ENCODE measurements around the gene TMEM203.

Gene TMEM203

DNA sequence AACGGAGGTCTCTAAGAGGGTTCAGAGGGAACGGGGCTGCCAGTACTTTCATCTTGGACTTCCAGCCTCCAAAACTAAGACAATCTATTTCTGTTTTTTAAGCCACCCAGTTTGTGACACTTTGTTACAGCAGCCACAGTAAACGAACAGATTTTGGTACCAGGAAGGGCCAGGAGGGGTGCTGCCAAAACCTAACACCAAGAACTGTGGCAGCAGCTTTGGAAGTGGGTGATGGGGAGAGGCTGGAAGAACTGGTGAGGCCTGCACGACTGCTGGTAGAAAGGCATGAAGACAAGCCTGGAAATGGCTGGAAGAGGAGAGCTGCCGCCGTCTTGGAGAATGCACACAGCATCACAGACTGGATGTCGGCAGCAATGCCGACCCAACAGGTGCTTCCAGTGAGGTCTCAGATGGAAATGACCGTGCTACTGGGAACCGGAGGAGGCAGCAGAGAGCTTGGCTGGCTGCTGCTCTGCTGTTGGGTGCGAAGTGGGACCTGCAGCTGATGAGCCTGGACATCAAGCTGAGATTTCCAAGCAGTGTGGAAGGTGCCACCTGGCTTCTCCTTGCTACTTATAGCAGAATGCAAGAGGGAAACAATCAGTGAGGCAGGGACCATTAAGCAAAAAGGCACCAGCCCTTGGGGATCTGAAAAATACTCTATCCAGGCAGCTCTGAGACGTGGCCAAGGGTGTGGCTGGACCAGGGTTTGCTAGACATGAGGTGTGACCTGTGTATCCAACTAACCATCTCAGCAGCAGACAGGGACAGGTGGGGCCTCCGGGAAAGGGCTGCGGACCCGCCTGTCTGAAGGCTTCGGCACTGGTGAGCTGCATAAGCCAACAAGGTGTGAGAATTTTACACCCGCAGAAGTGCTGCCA, 28.9 kb downstream of the TMEM203 start:
- DNase-seq: no peak

DNA sequence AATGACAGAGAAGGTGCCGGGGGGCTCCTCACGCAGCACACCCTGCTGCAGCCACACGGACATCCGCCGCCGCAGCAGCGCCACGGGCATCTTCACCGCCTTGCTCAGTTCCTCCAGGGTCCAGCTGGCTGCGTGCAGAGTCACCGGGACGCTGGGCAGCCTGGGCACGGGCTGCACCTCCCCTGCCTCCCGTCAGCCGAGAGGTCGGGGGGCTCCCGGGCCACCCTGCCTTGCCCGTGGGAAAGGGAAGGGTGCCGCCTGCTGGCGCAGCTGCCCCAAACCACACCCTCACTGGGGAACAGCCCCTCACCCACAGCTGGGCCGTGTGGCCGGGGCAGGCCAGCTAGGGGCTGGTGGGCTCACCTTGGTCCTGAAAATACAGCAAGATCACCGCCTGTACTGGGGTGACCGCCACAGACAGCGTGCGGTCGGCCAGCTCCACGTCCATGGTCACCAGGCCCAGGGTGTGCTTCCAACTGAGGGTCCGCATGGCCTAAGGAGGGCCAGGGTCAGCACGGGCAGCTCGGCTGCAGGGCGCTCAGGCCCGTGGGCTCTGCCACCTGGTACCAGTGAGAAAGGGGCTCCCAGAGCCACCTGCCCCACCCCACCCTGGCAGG, 30.0 kb downstream of the TMEM203 start:
- DNase-seq: no peak

DNA sequence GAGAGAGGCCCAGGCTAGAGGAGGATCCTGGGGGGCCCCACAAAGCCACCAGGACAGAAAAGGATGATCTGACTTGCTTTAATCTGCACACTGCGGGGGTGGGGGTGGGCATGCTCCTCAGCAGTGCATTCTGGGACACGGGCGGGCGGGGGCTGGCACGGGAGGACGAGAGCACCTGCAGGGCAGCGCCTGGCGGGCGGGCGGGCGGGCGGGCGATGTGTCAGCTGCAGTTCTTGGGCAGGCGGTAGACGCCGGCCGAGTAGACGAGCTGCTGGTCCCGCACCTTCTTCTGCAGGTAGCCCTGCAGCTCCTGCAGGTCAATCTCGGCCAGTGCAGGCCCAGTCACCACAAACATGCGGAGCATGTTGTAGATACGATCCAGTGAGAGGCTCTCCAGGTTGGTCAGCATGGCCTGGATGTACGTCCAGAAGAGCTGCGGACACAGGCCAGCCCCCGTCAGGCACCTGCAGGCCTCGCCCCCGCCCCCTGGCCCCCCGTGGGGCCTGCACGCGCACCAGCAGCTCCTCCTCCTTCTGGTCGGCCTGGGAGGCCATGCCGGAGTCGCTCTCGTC, 30.6 kb downstream of the TMEM203 start:
- no peak for DNase-seq

DNA sequence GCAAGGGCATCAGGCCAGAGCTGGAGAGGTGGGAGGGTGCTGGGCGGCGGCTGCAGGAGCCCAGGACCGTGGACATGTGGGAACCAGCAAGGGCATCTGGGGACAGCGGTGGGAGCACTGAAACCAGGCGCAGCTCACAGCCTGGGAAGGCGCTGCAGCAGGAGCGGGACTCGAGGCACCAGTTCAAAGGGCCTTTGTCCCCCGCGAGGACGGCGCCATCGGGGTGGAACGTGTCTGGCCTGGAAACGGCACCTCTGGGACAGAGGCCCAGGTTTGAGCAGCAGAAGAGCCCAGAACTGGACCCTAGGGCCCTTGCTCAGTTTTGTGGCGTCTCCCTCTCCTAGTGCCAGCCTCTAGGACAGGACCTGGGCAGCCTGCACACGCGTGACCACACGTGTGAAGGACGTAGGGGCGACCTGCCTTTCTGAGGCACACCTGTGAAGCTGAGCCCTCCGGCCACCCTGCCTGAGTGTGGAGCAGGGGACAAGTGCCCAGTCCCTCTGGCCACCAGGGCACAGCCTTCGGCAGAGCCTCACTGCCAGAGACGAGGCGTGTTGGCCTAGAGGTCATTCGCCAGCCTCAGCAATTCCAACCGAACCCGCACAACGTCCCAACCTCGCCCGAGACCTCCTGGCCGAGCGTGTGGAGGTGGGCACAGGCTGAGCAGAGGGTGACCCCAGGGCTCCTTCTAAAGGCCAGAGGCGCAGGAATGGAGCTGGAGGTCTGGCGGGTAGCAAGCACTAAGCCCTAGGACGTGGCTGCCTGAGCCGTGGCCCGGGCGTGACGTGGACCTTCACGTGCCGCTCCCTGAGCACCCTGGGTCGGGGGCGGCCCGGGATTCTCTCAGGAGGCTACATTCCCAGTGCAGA, 31.4 kb downstream of the TMEM203 start:
- no peak for DNase-seq

DNA sequence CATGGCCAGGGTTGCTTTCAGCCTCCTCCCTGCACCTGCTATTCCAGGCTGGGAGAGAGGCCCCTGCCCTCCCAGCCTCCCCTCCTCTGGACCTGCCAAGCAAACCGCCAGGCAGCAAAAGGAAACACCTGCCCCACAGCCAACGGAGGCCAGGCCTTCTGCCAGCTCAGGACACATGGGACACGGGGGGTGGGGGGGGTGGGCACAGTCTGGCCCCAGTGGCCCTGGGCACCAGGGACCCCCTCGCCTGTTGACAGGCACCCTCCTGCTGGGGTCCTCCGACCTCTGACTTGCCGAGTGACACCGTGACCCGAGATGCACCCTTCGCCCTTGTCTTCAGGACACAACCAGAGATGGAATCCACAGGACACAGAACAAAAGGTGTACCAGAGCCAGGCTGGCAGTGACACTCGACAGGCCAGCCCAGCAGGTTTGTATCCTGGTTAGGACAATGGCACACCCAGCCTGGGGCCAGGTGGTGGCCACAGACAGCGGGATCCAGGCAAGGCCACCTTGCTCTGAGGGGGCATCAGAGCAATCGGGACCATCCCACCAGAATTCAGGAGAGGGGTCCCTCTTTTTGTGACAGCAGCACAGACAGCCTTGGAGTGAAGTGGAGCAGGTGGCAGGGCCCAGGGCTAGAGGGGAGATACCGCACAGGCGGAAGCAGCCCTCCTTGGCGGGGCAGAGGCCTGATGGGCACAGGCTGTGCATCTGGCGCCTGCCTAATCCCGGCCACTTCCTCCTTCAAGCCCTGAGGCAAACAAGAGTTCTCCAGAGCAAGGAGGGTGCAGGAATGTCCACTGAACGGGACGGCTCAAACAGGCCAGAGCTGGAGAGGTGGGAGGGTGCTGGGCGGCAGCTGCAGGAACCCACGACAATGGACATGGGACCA, 32.3 kb downstream of the TMEM203 start:
- DNase-seq: no peak

DNA sequence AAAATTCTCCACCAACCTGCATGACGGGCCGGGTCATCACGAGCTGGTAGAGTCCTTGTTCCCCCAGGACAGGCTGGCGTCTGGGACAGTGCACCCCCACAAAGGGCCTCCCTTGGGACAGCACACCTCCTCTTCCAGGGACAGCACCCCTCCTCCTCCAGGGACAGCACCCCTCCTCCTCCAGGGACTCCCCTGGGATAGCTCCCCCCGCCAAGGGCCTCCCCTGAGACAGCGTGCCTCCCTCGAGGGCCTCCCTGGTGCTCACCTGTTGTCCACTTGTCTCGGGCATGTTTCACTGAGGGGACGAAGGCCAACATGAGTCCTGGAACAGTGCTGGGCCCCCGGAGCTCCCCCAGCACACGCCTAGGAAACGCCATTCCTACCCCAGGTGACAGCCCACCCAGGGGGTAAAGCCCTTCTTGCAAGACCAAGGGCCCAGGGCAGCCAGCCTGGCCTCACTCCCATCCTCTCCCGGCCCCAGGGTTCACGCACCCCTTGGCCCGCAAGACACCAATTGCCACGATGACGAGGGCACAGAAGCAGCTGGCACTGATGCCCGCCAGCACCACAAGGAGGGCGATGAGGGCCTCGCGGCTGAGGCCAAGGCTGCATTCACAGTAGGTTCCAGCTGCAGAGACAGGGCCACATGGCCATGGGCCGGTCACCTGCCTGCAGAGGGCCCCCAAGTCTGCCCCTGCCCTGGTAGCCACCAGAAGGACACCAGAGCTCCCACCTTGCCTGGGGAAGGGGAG, 34.1 kb downstream of the TMEM203 start:
- no peak for DNase-seq

DNA sequence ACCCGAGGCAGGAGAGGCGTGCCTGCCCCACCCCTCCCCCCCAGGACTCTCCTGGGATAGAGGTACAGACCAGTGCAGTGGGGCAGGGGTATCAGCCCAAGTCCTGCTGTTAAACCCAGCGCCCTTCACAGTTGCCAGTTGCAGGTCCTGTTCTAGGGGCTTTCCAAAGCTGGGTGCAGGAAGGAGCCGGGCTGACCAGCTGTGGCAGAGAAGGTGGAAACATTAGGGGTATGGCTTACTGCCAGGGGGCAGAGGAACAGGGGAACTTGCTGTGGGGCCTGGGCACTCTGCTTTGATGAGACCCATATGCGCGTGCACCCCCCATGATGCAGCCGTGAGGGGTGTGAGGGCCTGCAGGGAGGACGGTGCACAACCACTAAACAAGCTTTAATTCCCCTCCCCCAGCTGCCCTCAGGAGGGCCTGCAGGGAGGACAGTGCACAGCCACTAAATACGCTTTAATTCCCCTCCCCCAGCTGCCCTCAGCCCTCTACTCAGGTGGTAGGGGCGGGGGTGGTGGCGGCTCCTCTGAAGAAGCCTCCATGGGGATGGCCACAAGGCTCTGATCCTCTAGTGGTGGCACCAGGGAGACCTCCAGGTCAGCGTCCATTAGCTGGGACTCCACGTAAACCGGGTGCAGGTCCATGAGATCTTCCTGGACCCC, 34.8 kb downstream of the TMEM203 start:
- no peak for DNase-seq

DNA sequence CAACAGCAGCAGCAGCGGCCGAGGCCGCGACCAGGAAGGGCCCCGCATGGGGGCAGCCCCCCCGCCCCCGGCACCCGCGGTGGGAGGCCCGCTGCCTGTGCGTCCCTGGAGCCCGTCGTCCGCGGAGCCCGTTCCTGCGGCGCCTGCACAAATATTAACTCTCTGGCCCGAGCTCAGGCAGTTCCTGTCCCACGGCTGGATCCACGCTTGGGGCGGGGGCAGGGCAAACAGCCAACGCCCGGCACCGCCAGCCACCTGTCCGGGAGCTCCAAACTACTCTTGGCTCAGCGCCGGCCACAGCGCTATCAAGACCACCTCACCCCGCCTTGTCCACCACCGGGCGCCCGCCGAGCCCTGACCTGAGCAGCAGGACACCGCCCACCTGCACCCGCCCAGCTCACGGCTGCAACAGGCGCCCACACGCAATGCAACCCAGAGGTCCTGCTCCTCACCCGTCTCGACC, 35.5 kb downstream of the TMEM203 start, which contains the start of gene LRRC26:
TSS of gene LRRC26 (minus strand) at position 156 of the 463 bp plus-strand sequence. CDS start at position 48, 108 bp downstream.
- no peak for DNase-seq

DNA sequence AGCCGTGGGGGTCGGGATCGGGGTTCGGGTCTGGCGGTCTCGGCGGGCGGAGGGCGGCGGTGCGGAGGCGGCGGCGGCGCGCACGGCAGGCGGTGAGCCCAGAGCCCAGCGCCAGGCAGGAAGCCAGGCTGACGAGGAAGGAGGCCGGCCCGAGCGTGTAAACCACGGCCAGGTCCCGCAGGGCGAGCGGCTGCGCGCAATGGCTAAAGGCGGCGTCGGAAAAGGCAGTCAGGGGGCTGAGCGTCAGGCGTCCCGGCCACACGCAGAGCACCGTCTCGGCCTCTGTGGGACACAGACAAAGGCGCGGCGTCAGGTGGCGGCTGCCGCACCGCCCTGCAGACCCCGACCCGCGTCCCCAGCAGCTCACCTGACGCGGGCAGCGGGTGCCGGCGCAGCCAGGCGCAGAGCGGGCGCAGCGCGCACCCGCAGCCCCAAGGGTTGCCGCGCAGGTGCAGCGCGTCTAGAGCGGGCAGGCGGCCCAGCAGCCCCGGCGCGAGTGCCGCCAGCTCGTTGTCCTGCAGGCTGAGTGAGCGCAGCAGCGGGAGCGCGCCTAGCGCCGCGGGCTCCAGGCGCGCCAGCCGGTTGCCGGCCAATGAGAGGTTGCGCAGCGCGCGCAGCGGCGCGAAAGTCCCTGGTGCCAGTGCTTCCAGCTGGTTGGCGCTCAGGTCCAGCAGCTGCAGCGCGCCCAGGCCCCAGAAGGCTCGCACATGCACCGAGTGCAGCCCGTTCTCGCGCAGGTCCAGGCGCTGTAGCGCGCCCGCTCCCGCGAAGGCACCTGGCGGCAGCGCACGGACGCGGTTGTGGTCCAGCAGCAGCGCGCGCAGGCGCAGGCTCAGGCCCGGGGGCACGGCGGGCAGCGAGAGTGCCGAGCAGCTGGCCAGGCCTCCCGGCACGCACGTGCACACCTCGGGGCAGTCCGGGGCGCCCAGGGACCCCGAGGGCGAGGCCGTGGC, 36.3 kb downstream of the TMEM203 start:
- DNase-seq: peak; percentile 86

DNA sequence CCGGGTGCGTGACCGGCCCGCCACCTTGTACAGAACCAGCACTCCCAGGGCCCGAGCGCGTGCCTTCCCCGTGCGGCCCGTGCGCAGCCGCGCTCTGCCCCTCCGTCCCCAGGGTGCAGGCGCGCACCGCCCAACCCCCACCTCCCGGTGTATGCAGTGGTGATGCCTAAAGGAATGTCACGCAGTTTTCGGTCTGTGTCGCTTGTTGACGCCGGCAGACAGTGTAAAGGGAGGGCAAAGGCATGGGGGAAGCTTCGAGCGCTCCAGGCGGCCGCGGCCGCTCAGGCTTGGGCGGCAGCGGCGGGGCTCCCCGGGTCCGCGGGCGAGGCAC, 36.9 kb downstream of the TMEM203 start:
- DNase-seq: no peak

DNA sequence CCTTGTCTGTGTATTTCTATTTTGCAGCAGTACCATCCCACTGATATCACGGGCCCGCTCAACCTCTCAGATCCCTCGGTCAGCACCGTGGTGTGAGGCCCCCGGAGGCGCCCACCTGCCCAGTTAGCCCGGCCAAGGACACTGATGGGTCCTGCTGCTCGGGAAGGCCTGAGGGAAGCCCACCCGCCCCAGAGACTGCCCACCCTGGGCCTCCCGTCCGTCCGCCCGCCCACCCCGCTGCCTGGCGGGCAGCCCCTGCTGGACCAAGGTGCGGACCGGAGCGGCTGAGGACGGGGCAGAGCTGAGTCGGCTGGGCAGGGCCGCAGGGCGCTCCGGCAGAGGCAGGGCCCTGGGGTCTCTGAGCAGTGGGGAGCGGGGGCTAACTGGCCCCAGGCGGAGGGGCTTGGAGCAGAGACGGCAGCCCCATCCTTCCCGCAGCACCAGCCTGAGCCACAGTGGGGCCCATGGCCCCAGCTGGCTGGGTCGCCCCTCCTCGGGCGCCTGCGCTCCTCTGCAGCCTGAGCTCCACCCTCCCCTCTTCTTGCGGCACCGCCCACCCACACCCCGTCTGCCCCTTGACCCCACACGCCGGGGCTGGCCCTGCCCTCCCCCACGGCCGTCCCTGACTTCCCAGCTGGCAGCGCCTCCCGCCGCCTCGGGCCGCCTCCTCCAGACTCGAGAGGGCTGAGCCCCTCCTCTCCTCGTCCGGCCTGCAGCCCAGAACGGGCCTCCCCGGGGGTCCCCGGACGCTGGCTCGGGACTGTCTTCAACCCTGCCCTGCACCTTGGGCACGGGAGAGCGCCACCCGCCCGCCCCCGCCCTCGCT, 37.5 kb downstream of the TMEM203 start:
- peak; percentile 19 for DNase-seq

DNA sequence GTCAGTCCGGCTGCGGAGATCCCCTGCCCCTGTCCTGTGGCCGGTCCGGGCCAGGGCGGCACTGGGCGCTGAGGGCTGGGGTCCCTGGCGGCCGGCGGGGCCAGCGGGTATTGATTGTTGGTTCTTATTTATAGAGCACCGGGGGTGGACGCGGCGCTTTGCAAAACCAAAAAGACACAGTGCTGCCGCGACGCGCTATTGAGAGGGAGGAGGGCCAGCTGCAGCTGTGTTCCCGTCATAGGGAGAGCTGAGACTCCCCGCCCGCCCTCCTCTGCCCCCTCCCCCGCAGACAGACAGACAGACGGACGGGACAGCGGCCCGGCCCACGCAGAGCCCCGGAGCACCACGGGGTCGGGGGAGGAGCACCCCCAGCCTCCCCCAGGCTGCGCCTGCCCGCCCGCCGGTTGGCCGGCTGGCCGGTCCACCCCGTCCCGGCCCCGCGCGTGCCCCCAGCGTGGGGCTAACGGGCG, 38.1 kb downstream of the TMEM203 start:
- no peak for DNase-seq

DNA sequence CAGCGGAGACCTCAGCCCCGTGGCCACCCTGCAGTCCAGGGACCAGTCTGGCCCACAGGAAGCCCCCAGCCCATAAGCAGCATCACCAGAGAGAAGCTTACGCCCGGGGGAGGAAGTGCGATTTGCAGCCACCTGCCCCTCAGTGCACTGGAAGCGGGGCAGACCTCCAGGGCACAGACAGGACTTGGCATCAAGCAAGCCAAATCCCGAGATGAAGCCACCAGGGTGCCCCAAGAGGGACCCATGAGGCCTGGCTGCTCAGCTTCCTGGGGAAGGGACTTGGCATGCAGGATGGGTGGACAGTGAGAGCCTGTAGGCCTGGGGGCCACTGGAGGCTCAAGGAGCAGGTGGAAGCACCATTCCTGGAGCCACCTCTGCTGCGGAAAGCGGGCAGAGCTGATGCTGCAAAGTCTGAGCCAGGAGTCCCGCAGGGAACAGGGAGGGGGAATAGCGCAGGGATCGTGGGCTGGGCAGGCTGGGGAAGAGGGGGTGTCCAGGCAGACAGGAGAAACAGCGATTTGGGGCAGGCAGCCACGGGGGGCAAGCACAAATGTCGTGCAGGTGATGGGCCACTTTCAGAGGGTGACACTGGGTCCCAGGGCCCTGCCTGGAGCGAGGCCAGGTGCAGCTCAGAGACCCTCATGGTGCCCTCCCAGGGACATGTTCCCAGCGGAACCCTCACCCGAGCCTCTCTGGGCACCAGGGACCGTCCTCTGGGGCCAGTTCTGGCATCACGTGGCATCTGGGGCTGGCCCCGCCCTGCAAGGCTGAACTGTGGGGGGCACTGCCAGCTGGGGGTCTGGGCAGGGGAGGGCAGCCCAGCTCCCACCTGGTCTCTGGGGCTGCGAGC, 38.8 kb downstream of the TMEM203 start:
- DNase-seq: no peak

DNA sequence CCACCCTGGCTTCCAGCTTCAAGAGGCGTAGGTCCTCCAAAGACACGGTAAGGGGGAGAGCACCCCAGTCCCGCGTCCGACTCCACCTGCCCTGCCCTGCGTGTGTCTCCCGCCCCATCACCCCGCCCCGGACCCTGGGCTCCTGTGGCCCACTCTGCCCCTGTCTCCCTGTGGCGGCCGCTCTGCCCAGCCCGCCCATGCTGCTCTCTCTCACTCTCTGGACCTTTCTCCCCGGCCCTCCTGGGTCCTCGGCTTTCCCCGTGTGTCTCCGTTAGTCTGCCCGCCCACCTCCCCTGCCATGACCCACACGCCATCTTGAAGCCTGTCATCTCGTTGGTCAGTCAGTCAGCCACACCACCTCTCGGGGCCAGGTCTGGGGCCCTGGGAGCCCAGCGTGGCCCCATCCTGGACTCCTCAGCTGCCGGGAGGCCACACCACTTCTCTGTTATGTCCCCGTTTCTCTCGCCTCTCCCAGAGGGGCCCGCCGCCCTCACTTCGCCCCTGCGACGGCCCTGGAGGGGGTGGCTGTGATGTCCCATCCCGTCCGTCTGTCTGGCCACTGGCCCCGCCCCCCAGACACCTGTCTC, 40.1 kb downstream of the TMEM203 start:
- DNase-seq: no peak

DNA sequence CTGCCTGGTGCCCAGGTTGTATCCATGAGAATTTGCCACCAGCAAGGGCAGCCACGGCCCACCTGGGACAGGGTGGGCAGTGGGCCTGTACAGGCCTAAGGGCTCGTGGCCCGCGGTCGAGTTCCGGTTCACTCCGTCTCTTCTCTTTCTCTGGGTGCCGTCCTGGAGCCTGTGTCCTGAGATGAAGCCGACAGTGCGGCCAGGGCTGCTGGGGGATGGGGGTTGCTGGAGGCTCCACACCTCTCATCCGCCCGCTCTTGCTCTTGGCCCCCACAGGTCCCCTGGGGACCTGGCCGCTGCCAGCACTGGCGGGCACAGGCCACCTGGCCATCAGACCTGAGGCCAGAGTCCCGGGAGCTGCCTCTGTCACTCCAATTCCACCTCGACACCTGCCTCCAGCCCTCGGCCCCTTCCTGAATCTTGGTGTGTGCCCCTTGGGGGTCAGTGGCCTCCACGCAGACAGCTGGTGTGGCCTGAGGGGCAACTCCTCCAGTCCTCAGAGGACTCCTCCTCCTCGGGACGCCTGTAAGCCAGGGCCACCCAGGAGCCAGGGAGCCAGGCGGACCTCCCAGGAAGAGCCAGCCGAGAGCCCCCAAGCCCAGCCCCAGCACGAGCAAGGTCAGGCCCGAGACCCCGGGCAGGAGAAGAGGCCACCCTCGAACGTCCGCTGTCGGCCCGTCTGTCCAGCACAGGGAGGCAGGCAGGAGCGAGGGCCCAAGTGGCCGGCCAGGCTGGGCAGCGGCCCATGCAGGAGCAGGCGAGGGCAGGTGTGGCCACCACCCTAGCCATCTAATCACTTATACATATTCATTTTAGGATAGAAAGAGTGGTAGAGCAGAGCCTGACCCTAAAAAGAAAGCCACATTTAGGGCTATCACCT, 40.8 kb downstream of the TMEM203 start:
- no peak for DNase-seq

DNA sequence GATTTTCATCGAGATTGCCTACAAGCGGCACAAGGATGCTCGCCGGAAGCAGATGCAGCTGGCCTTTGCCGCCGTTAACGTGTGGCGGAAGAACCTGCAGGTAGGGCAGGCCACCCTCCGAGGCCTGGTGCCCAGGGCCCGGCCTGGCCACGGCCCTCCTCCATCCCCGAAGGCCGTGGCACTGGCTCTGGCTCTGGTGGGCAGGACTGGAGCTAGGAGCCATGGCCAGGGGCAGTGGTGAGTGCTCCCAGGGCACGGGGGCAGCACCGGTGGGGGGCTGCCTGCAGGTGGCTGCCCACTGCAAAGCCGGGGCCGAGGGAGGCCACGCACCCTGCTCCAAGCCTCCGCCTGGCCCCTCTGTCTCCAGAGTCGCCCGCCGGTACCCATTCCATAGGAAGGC, 41.6 kb downstream of the TMEM203 start:
- DNase-seq: no peak

Measured in NCI-H526 treated with DMSO at 0.1 percent for 48 hours (cell line).